Upper lobe of left lung (tissue), 6 donors: ENCODE results near the gene DARS1. TPM values are rescaled to one million over a fixed set of nuclear protein-coding genes. Genes with fewer than 3 reads are reported as not detected.
A peak's percentile ranks its signal among the peaks of the same experiment; 100 is the strongest.
"Not testable (repeated sequence)": the region's sequence is repeated elsewhere in the genome, so short reads cannot be mapped to it uniquely, and the experiment has no call there.

ENCODE experiments used
- ATAC-seq, 2 donors: fragments of 200-7000 bp; cut with Tn5 transposase; one replicate each; pipeline ENCODE4 v1.9.1; 2022; ENCODE audit warnings: mild to moderate bottlenecking in 2 of 2, moderate library complexity in 2 of 2; ENCODE audit not compliant: low FRiP score in 2 of 2
- DNase-seq, 2 donors: peaks; one replicate each; pipeline ENCODE4 v3.0.0-alpha.2; 2019 to 2020
- H3K27ac ChIP-seq, 4 donors: fragments of 200-600 bp; sonication (generic); one replicate each; pipeline ENCODE4 v1.5.1; 2016 to 2019
- H3K27me3 ChIP-seq, 4 donors: fragments of 200-600 bp; sonication (generic); one replicate each; pipeline ENCODE4 v1.5.1; 2017 to 2019
- H3K36me3 ChIP-seq, 4 donors: fragments of 200-600 bp; sonication (generic); one replicate each; pipeline ENCODE4 v1.5.1; 2016 to 2019
- H3K4me1 ChIP-seq, 4 donors: fragments of 200-600 bp; sonication (generic); one replicate each; pipeline ENCODE4 v1.5.1; 2018 to 2019
- H3K4me3 ChIP-seq, 4 donors: fragments of 200-600 bp; sonication (generic); one replicate each; pipeline ENCODE4 v1.5.1; 2017 to 2019; ENCODE audit warnings: mild to moderate bottlenecking in 2 of 4, moderate library complexity in 1 of 4
- H3K9me3 ChIP-seq, 4 donors: fragments of 200-600 bp; sonication (generic); one replicate each; pipeline ENCODE4 v1.5.1; 2018 to 2019
- EP300 ChIP-seq, 4 donors: sonication (generic); formaldehyde crosslinking; IDR thresholded peaks; one replicate each; pipeline ENCODE4 v1.5.1; 2017; ENCODE audit warnings: antibody characterized with exemption in 4 of 4, control low read depth in 2 of 4
- POLR2A ChIP-seq, 4 donors: fragments of 450-650 bp; IDR thresholded peaks; one replicate each; pipeline ENCODE4 v1.5.1; 2016 to 2017; ENCODE audit warnings: antibody characterized with exemption in 4 of 4, mild to moderate bottlenecking in 2 of 4
- POLR2AphosphoS5 ChIP-seq, 2 donors: sonication (generic); formaldehyde crosslinking; IDR thresholded peaks; one replicate each; pipeline ENCODE4 v1.5.1; 2017; ENCODE audit warnings: antibody characterized with exemption in 2 of 2
- WGBS, 2 donors: methylation state at CpG; one replicate each; pipeline ENCODE4 v1.1.5; 2017 to 2018; 5-methylcytosine and 5-hydroxymethylcytosine counted together
- total RNA-seq, 6 donors: library from RNA; depleted of rRNA in 4 of 6; stranded (reverse); fragments of >200 nt in 4 of 6; gene quantifications; one replicate each; pipeline versions ENCODE4 v1.1.0 to v1.2.1, GENCODE V29; 2016 to 2021
- TF ChIP-seq, protein P1 (sequence below), 6 experiments: fragments of 450-650 bp in 4 of 6; fragments of 200-600 bp in 2 of 6; sonication (generic) in 2 of 6; IDR thresholded peaks; one replicate each; pipeline ENCODE4 v1.5.1; 2016 to 2019; ENCODE audit warnings: antibody characterized with exemption in 6 of 6
- donor health status: DM: no; HTN: no; CAD: no; lungs with moderate emphysema.
- donor health status: DM: no; HTN: yes; CAD: no; lungs with severe emphysema.

The DARS1 gene
- total RNA-seq, 6 donors from 2014 or later = 38.5 to 68.1 (median 51.9) TPM

DNA sequence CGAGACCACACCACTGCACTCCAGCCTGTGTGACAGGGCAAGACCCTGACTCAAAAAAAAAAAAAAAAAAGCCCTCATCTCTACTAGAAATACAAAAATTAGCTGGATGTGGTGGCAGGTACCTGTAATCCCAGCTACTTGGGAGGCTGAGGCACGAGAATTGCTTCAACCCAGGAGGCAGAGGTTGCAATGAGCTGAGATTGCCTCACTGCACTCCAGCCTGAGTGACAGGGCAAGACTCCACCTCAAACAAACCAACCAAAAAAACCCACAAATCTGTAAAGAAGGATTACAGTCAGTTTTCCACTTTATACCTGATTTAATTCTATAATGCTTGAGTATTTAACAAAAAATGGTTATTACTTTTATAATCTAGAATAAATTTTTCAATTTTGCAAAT, 9.7 kb downstream of the DARS1 start:
- WGBS, 2 donors = 87 to 93% methylated on average over 2 of the region's 2 CpGs
- H3K9me3 ChIP-seq = no peaks in the 10 kb centered on the region
- no peak overlapping the region for H3K27ac ChIP-seq
- peaks cover 0 to 7% (median 2%) of the 10 kb centered on the region in 4 donors for H3K4me1 ChIP-seq
- peaks cover 5 to 53% (median 9%) of the 10 kb centered on the region in 4 donors for H3K36me3 ChIP-seq
- ATAC-seq (no peak), DNase-seq (no peak)
- no peaks in the 10 kb centered on the region for H3K27me3 ChIP-seq
- TF ChIP-seq, protein P1, sequence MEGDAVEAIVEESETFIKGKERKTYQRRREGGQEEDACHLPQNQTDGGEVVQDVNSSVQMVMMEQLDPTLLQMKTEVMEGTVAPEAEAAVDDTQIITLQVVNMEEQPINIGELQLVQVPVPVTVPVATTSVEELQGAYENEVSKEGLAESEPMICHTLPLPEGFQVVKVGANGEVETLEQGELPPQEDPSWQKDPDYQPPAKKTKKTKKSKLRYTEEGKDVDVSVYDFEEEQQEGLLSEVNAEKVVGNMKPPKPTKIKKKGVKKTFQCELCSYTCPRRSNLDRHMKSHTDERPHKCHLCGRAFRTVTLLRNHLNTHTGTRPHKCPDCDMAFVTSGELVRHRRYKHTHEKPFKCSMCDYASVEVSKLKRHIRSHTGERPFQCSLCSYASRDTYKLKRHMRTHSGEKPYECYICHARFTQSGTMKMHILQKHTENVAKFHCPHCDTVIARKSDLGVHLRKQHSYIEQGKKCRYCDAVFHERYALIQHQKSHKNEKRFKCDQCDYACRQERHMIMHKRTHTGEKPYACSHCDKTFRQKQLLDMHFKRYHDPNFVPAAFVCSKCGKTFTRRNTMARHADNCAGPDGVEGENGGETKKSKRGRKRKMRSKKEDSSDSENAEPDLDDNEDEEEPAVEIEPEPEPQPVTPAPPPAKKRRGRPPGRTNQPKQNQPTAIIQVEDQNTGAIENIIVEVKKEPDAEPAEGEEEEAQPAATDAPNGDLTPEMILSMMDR (IDR thresholded peaks at IDR 0.05) = no peak
- H3K4me3 ChIP-seq = no peak overlapping the region

DNA sequence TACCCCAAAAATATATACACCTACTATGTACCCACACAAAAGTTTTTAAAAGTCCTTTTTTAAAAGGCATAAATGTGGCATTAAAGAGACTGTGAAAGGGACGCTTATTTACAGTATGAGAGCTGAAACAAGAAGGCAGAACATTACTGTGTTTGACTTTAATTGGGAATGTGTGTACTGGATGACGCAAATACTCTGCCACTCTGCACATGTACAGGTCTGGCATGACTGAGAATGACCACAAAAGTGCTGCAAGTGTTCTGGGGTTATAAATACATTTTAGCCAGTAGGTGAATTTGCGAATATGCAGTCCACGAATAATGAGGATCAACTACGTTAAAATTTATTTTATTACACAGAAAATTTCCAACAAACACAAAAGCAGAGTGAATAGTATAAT, 11.4 kb downstream of the DARS1 start:
- Histone ChIP-seq H3K4me1 (peaks cover 0 to 3% (median 0%) of the 10 kb centered on the region in 4 donors), H3K4me3 (no peak overlapping the region), H3K36me3 (peaks cover 5 to 37% (median 9%) of the 10 kb centered on the region in 4 donors), H3K9me3 (no peaks in the 10 kb centered on the region), H3K27me3 (no peaks in the 10 kb centered on the region), H3K27ac (no peak overlapping the region)
- ATAC-seq (no peak), DNase-seq (no peak)
- WGBS, 2 donors = 87 to 92% methylated on average over 5 of the region's 5 CpGs
- TF ChIP-seq POLR2AphosphoS5 (IDR thresholded peaks at IDR 0.05) (no peak), POLR2A (IDR thresholded peaks at IDR 0.05) (no peak), EP300 (IDR thresholded peaks at IDR 0.05) (no peak)
- TF ChIP-seq, protein P1 (IDR thresholded peaks at IDR 0.05) = no peak

DNA sequence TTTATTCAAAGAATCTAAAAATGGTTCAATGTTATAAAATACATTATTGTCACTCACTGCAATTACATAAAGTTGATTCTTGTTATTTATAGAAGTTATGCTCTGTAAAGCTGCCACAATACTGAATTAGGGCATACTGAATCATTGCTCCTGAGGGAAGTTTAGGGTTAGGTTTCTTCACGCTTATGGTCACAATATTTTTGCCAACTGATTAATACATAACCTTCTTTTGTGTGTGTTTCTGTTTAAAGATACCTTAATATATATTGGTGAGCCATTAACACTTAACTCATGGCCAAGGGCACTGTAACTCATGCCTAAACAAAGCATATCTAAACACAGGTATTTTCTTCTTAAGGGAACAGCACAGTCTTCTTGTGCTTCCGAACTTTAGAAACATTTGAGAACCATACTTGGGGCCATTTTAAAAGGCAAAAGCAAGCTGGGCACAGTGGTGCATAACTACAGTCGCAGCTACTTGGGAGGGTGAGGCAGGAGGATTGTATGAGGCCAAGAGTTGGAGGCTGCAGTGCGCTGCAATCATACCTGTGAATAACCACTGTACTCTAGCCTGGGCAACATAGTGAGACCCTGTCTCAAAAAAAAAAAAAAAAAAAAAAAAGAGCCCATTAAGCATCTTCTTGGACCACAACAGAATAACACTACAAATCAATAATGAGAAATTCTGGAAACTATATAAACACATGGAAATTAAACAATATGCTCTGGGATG, 15.6 kb downstream of the DARS1 start:
- ATAC-seq = no peak
- no peaks in the 10 kb centered on the region for H3K9me3 ChIP-seq
- no peak for TF ChIP-seq POLR2A (IDR thresholded peaks at IDR 0.05)
- TF ChIP-seq EP300 (IDR thresholded peaks at IDR 0.05) = no peak
- TF ChIP-seq POLR2AphosphoS5 (IDR thresholded peaks at IDR 0.05) = no peak
- TF ChIP-seq, protein P1 (IDR thresholded peaks at IDR 0.05) = no peak
- no peaks in the 10 kb centered on the region for H3K27me3 ChIP-seq
- H3K4me1 ChIP-seq = peaks cover 0 to 3% (median 0%) of the 10 kb centered on the region in 4 donors
- H3K27ac ChIP-seq = no peak overlapping the region
- no peak overlapping the region for H3K4me3 ChIP-seq
- peaks cover 0 to 12% (median 0%) of the 10 kb centered on the region in 4 donors for H3K36me3 ChIP-seq
- WGBS, 2 donors = 95 to 97% methylated on average over 4 of the region's 4 CpGs
- DNase-seq = no peak

DNA sequence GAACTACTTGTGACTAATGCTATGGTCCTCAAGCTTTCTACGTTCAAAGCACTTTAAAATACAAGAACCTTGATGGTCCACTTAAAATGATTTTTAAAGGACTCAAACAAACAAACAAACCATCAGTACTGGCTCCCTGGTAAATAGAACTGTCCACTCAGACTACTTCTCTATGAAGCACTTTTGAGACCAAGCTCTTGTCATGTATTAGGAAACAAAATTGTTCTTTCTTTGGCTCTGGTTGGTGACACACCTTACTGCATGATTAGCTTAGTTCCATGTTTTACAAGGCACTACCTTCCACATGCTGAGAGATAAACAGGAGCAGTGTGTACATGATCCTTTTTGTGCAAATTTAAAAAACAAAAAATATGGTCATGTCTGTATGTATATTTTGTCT, 19.7 kb downstream of the DARS1 start:
- Histone ChIP-seq H3K4me1 (peaks cover 11 to 23% (median 19%) of the 10 kb centered on the region in 4 donors), H3K27me3 (no peaks in the 10 kb centered on the region), H3K4me3 (no peak overlapping the region), H3K9me3 (no peaks in the 10 kb centered on the region), H3K27ac (no peak overlapping the region), H3K36me3 (peaks cover 0 to 5% (median 0%) of the 10 kb centered on the region in 4 donors)
- DNase-seq = no peak
- TF ChIP-seq, protein P1 (IDR thresholded peaks at IDR 0.05) = no peak
- no peak for TF ChIP-seq POLR2A (IDR thresholded peaks at IDR 0.05)
- 70 to 73% methylated on average over 1 of the region's 1 CpG for WGBS, 2 donors
- peak in 1 of 2 donors; percentile 67 for ATAC-seq

DNA sequence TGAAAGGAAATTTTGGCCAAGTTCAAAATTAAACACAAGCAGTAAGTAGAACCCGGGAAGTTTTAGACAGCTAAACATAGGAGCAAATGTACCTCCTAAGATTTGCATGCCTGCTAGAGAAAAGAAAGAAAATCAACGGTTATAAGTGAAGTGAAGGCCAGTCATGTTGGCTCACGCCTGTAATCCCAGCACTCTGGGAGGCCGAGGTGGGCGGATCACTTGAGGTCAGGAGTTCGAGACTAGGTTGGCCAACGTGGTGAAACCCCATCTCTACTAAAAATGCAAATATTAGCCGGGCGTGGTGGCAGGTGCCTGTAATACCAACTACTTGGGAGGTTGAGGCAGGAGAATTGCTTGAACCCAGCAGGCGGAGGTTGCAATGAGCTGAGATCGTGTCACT, 21.0 kb downstream of the DARS1 start:
- not testable (repeated sequence) for DNase-seq, ATAC-seq, H3K4me3 ChIP-seq, H3K9me3 ChIP-seq, H3K27me3 ChIP-seq, H3K27ac ChIP-seq
- Histone ChIP-seq H3K4me1 (peaks cover 12 to 27% (median 23%) of the 10 kb centered on the region in 4 donors), H3K36me3 (peaks cover 0 to 12% (median 0%) of the 10 kb centered on the region in 4 donors)
- WGBS, 2 donors = 90 to 95% methylated on average over 11 of the region's 11 CpGs
